Measurements from ENCODE around the gene PHOSPHO1. TPM values are rescaled to one million over a fixed set of nuclear protein-coding genes. Genes with fewer than 3 reads are reported as not detected.
A peak's percentile ranks its signal among the peaks of the same experiment; 100 is the strongest.
"Not testable (repeated sequence)": the region's sequence is repeated elsewhere in the genome, so short reads cannot be mapped to it uniquely, and the experiment has no call there.

PHOSPHO1 gene
- total and polyA plus RNA-seq, 2 experiments from 2014 or later = not detected

- H3K27ac ChIP-seq = no peak overlapping the region
- no peaks in the 10 kb centered on the region for H3K36me3 ChIP-seq
- H3K4me1 ChIP-seq (ENCODE audit: low read depth) = no peaks in the 10 kb centered on the region
- no peaks in the 10 kb centered on the region for H3K27me3 ChIP-seq
- no peak for TF ChIP-seq CTCF (IDR thresholded peaks at IDR 0.05; ENCODE audit: low read depth, low read length)
- DNase-seq (ENCODE audit: low read depth in 1 of 2, low spot score in 1 of 2) = no peak
- no peaks in the 10 kb centered on the region for H3K9me3 ChIP-seq (ENCODE audit: low read depth)
- H3K4me3 ChIP-seq = no peak overlapping the region
Measured at GRCh38 chr17:49183801-49184200, 46.8 kb downstream of the PHOSPHO1 start.

GRCh38 chr17:49183341-49183740 is 47.2 kb downstream of the PHOSPHO1 start:
- H3K36me3 ChIP-seq = no peaks in the 10 kb centered on the region
- no peaks in the 10 kb centered on the region for H3K4me1 ChIP-seq (ENCODE audit: low read depth)
- no peak for DNase-seq (ENCODE audit: low read depth in 1 of 2, low spot score in 1 of 2)
- H3K27me3 ChIP-seq = no peaks in the 10 kb centered on the region
- no peak overlapping the region for H3K27ac ChIP-seq
- TF ChIP-seq CTCF (IDR thresholded peaks at IDR 0.05; ENCODE audit: low read depth, low read length) = no peak
- H3K9me3 ChIP-seq (ENCODE audit: low read depth) = no peaks in the 10 kb centered on the region
- no peak overlapping the region for H3K4me3 ChIP-seq

GRCh38 chr17:49180998-49181635 is 49.5 kb downstream of the PHOSPHO1 start:
- no peaks in the 10 kb centered on the region for H3K27me3 ChIP-seq
- H3K9me3 ChIP-seq (ENCODE audit: low read depth) = peaks cover 3% of the 10 kb centered on the region
- H3K36me3 ChIP-seq = no peaks in the 10 kb centered on the region
- TF ChIP-seq CTCF (IDR thresholded peaks at IDR 0.05; ENCODE audit: low read depth, low read length) = no peak
- H3K27ac ChIP-seq = no peak overlapping the region
- no peak for DNase-seq (ENCODE audit: low read depth in 1 of 2, low spot score in 1 of 2)
- H3K4me3 ChIP-seq = no peak overlapping the region
- no peaks in the 10 kb centered on the region for H3K4me1 ChIP-seq (ENCODE audit: low read depth)

- peaks cover 3% of the 10 kb centered on the region for H3K9me3 ChIP-seq (ENCODE audit: low read depth)
- H3K27ac ChIP-seq = no peak overlapping the region
- H3K27me3 ChIP-seq = no peaks in the 10 kb centered on the region
- no peaks in the 10 kb centered on the region for H3K36me3 ChIP-seq
- H3K4me3 ChIP-seq = no peak overlapping the region
- H3K4me1 ChIP-seq (ENCODE audit: low read depth) = no peaks in the 10 kb centered on the region
- DNase-seq (ENCODE audit: low read depth in 1 of 2, low spot score in 1 of 2) = peak; percentile 52 to 72
- peak; percentile 91 for TF ChIP-seq CTCF (IDR thresholded peaks at IDR 0.05; ENCODE audit: low read depth, low read length)
Measured at GRCh38 chr17:49180303-49180702, 50.3 kb downstream of the PHOSPHO1 start.

GRCh38 chr17:49175978-49176377 is 54.6 kb downstream of the PHOSPHO1 start:
- H3K9me3 ChIP-seq (ENCODE audit: low read depth); H3K4me3 ChIP-seq: not testable (repeated sequence)

More at GRCh38 chr17:49175978-49176377, 54.6 kb downstream of the PHOSPHO1 start:
- H3K27me3 ChIP-seq; H3K36me3 ChIP-seq; H3K27ac ChIP-seq; H3K4me1 ChIP-seq (ENCODE audit: low read depth); DNase-seq (ENCODE audit: low read depth in 1 of 2, low spot score in 1 of 2): not testable (repeated sequence)

Other genes with a start within 250 kb of the PHOSPHO1 start
- 55.1 and 74.0 TPM in 2 replicates for gene IGF2BP1, start 233.4 kb downstream of the PHOSPHO1 start, total RNA-seq
- gene IGF2BP1, start 233.4 kb downstream of the PHOSPHO1 start, polyA plus RNA-seq = 18.7 and 41.7 TPM in 2 replicates
- gene B4GALNT2, start 98.0 kb downstream of the PHOSPHO1 start, total RNA-seq = not detected in 2 replicates
- not detected in 2 replicates for gene B4GALNT2, start 98.0 kb downstream of the PHOSPHO1 start, polyA plus RNA-seq
- gene GNGT2, start 20.2 kb downstream of the PHOSPHO1 start, total RNA-seq = not detected in 2 replicates
- not detected in 2 replicates for gene GNGT2, start 20.2 kb downstream of the PHOSPHO1 start, polyA plus RNA-seq
- gene ABI3, start 20.1 kb downstream of the PHOSPHO1 start, total RNA-seq = 0.24 and 0.32 TPM in 2 replicates
- 2.5 TPM in 1 of 2 replicates, not detected in the other for gene ABI3, start 20.1 kb downstream of the PHOSPHO1 start, polyA plus RNA-seq
- 30.0 and 48.5 TPM in 2 replicates for gene ZNF652, start 131.5 kb upstream of the PHOSPHO1 start, total RNA-seq
- gene ZNF652, start 131.5 kb upstream of the PHOSPHO1 start, polyA plus RNA-seq = 27.4 and 42.6 TPM in 2 replicates
- 134 and 215 TPM in 2 replicates for gene PHB1, start 184.1 kb upstream of the PHOSPHO1 start, total RNA-seq
- 252 and 337 TPM in 2 replicates for gene PHB1, start 184.1 kb upstream of the PHOSPHO1 start, polyA plus RNA-seq